GM23338 (cell line): ENCODE measurements around the gene SYCN.

ENCODE experiments used
- CREB1 ChIP-seq: fragments of 250-450 bp; sonication (Bioruptor Pico); IDR thresholded peaks from 2 replicates; pipeline ENCODE4 v1.5.0; 2020; ENCODE audit warnings: low read depth, mild to moderate bottlenecking, moderate library complexity
- CTCF ChIP-seq, 2 experiments: fragments of 200-600 bp in 1 of 2; sonication (generic) in 1 of 2; conservative IDR thresholded peaks; 2 replicates each; pipeline versions ENCODE4 v1.5.1 to v1.6.1; 2016 to 2017; ENCODE audit warnings: antibody characterized with exemption in 2 of 2, low read depth in 2 of 2, mild to moderate bottlenecking in 2 of 2, moderate library complexity in 1 of 2
- ETS1 ChIP-seq: IDR thresholded peaks from 2 replicates; pipeline ENCODE4 v1.6.1; 2016; ENCODE audit warnings: antibody characterized with exemption
- EZH2 ChIP-seq: fragments of 200-600 bp; sonication (generic); IDR thresholded peaks from one replicate; pipeline ENCODE4 v1.8.0; 2017; ENCODE audit warnings: antibody characterized with exemption, mild to moderate bottlenecking, low read depth; ENCODE audit not compliant: unreplicated experiment
- EZH2phosphoT487 ChIP-seq: fragments of 200-600 bp; sonication (generic); IDR thresholded peaks from one replicate; pipeline ENCODE4 v1.8.1; 2018; ENCODE audit warnings: antibody characterized with exemption; ENCODE audit not compliant: unreplicated experiment
- JUNB ChIP-seq: IDR thresholded peaks from one replicate; pipeline ENCODE4 v1.6.1; 2016; ENCODE audit warnings: antibody characterized with exemption; ENCODE audit not compliant: unreplicated experiment
- NANOG ChIP-seq: IDR thresholded peaks from 2 replicates; pipeline ENCODE4 v1.6.1; 2016; ENCODE audit warnings: antibody characterized with exemption, borderline replicate concordance
- POLR2AphosphoS5 ChIP-seq: IDR thresholded peaks from 2 replicates; pipeline ENCODE4 v1.6.1; 2016; ENCODE audit warnings: antibody characterized with exemption, low read depth
- REST ChIP-seq: IDR thresholded peaks from one replicate; pipeline ENCODE4 v1.6.1; 2018; ENCODE audit warnings: antibody characterized with exemption; ENCODE audit not compliant: unreplicated experiment
- STAT1 ChIP-seq: IDR thresholded peaks from one replicate; pipeline ENCODE4 v1.6.1; 2016; ENCODE audit warnings: antibody characterized with exemption; ENCODE audit not compliant: unreplicated experiment
- ZNF114 ChIP-seq: fragments of 250-450 bp; sonication (Bioruptor Pico); IDR thresholded peaks from 2 replicates; pipeline ENCODE4 v1.5.0; 2020; ENCODE audit warnings: mild to moderate bottlenecking, moderate library complexity
- ZNF331 ChIP-seq: fragments of 250-450 bp; sonication (Bioruptor Pico); IDR thresholded peaks from 2 replicates; pipeline ENCODE4 v1.5.0; 2020; ENCODE audit warnings: low read depth, mild to moderate bottlenecking, moderate library complexity
- ZNF462 ChIP-seq: fragments of 250-450 bp; sonication (Bioruptor Pico); IDR thresholded peaks from 2 replicates; pipeline ENCODE4 v1.5.0; 2020; ENCODE audit warnings: mild to moderate bottlenecking, moderate library complexity

DNA sequence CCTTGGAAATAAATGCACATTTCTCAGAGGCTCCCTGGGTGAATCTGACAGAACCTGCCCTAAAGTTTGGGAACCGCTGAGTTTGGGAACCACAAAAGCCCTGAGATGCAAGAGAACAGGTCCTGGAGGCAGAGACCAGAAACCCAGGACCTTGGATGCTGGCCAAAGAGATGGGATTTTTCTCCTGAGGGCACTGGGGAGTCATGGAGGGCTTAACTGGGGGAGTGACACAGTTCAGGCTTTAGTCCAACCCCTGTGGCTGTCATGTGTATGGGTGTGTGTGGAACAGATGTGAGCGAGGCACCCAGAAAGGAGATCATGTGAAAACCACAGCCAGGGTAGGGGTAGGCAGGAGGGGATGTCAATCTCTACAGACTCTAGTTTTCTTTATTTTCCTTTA, 11.2 kb downstream of the SYCN start:
- TF ChIP-seq CTCF (conservative IDR thresholded peaks at IDR 0.05; ENCODE audit: low read depth in 2 of 2) (no peak), EZH2phosphoT487 (no peak), NANOG (no peak), EZH2 (no peak), REST (no peak), STAT1 (no peak), ZNF331 (CRISPR knock-in tag) (no peak), POLR2AphosphoS5 (no peak), JUNB (no peak), ZNF114 (CRISPR knock-in tag) (no peak), CREB1 (no peak), ZNF462 (CRISPR knock-in tag) (no peak), ETS1 (no peak)
